ENCODE measurements around the gene FILIP1L. TPM values are rescaled to one million over a fixed set of nuclear protein-coding genes. Genes with fewer than 3 reads are reported as not detected.

The FILIP1L gene
- polyA plus RNA-seq, 1 experiment: 31.2 TPM

GRCh38 chr3:100086401-100086800 lies 27.9 kb downstream of the FILIP1L start:
- CTCF ChIA-PET: interaction anchor here (1.4 kb wide), 1 partner anchor 243 kb away, joined by 4 read pairs; no protein-coding TSS in a partner anchor
- POLR2A ChIA-PET: no interaction called here
- Histone ChIP-seq H3K27me3 (ENCODE audit: control insufficient read depth, insufficient read depth, low read length) (no peaks in the 10 kb centered on the region), H3K36me3 (ENCODE audit: control insufficient read depth, insufficient read depth, low read length) (no peaks in the 10 kb centered on the region), H3K4me3 (ENCODE audit: low read depth, low read length) (no peak overlapping the region)
- no peak for TF ChIP-seq CTCF (IDR thresholded peaks at IDR 0.05; ENCODE audit: insufficient read depth, low read depth, low read length)
- DNase-seq (ENCODE audit: low read depth): no peak

- Histone ChIP-seq H3K36me3 (ENCODE audit: control insufficient read depth, insufficient read depth, low read length) (no peaks in the 10 kb centered on the region), H3K4me3 (ENCODE audit: low read depth, low read length) (no peak overlapping the region), H3K27me3 (ENCODE audit: control insufficient read depth, insufficient read depth, low read length) (no peaks in the 10 kb centered on the region)
- CTCF ChIA-PET: interaction anchor here (0.8 to 1.7 kb wide), 3 partner anchors 10 to 163 kb away, joined by 3 read pairs; no protein-coding TSS in a partner anchor
- TF ChIP-seq CTCF (IDR thresholded peaks at IDR 0.05; ENCODE audit: insufficient read depth, low read depth, low read length): no peak
- POLR2A ChIA-PET: interaction anchor here (1.2 kb wide), 1 partner anchor 9 kb away, joined by 3 read pairs; no protein-coding TSS in a partner anchor
- DNase-seq (ENCODE audit: low read depth): no peak
Observed at GRCh38 chr3:100084100-100084806, 30.0 kb downstream of the FILIP1L start.

GRCh38 chr3:100083209-100083608 lies 31.1 kb downstream of the FILIP1L start:
- DNase-seq (ENCODE audit: low read depth): no peak
- CTCF ChIA-PET: no interaction called here
- TF ChIP-seq CTCF (IDR thresholded peaks at IDR 0.05; ENCODE audit: insufficient read depth, low read depth, low read length): no peak
- no peaks in the 10 kb centered on the region for H3K36me3 ChIP-seq (ENCODE audit: control insufficient read depth, insufficient read depth, low read length)
- POLR2A ChIA-PET: no interaction called here
- no peaks in the 10 kb centered on the region for H3K27me3 ChIP-seq (ENCODE audit: control insufficient read depth, insufficient read depth, low read length)
- H3K4me3 ChIP-seq (ENCODE audit: low read depth, low read length): no peak overlapping the region

- no peak overlapping the region for H3K4me3 ChIP-seq (ENCODE audit: low read depth, low read length)
- TF ChIP-seq CTCF (IDR thresholded peaks at IDR 0.05; ENCODE audit: insufficient read depth, low read depth, low read length): no peak
- DNase-seq (ENCODE audit: low read depth): no peak
- ChIA-PET CTCF (interaction anchor here (0.8 kb wide), 1 partner anchor 14 kb away, joined by 3 read pairs; no protein-coding TSS in a partner anchor), POLR2A (no interaction called here)
- no peaks in the 10 kb centered on the region for H3K27me3 ChIP-seq (ENCODE audit: control insufficient read depth, insufficient read depth, low read length)
- no peaks in the 10 kb centered on the region for H3K36me3 ChIP-seq (ENCODE audit: control insufficient read depth, insufficient read depth, low read length)
Observed at GRCh38 chr3:100082714-100083113, 31.6 kb downstream of the FILIP1L start.

GRCh38 chr3:100081986-100082692 lies 32.2 kb downstream of the FILIP1L start:
- POLR2A ChIA-PET: no interaction called here
- CTCF ChIA-PET: interaction anchor here (0.8 to 1.1 kb wide), 2 partner anchors 13 to 238 kb away, joined by 3 read pairs; no protein-coding TSS in a partner anchor
- Histone ChIP-seq H3K36me3 (ENCODE audit: control insufficient read depth, insufficient read depth, low read length) (no peaks in the 10 kb centered on the region), H3K27me3 (ENCODE audit: control insufficient read depth, insufficient read depth, low read length) (no peaks in the 10 kb centered on the region), H3K4me3 (ENCODE audit: low read depth, low read length) (no peak overlapping the region)
- TF ChIP-seq CTCF (IDR thresholded peaks at IDR 0.05; ENCODE audit: insufficient read depth, low read depth, low read length): no peak
- no peak for DNase-seq (ENCODE audit: low read depth)
